PFSK-1 (cell line): Measurements from ENCODE around the gene HESX1. TPM values are rescaled to one million over a fixed set of nuclear protein-coding genes. Genes with fewer than 3 reads are reported as not detected.

Source experiments
- FOXP2 ChIP-seq: optimal IDR thresholded peaks from 2 replicates; pipeline ENCODE3; 2011; ENCODE audit warnings: borderline replicate concordance, control low read depth, inconsistent platforms; ENCODE audit not compliant: insufficient read depth; ENCODE audit errors: extremely low read length, extremely low read depth
- POLR2AphosphoS5 ChIP-seq: IDR thresholded peaks from 2 replicates; pipeline ENCODE4 v1.6.1; 2012; ENCODE audit warnings: low read depth, mild to moderate bottlenecking, control low read depth, low read length, moderate library complexity
- SIN3A ChIP-seq: IDR thresholded peaks from 2 replicates; pipeline ENCODE4 v1.6.1; 2012; ENCODE audit warnings: mild to moderate bottlenecking, low read length, moderate library complexity, borderline replicate concordance; ENCODE audit not compliant: insufficient read depth
- TAF1 ChIP-seq: IDR thresholded peaks from 2 replicates; pipeline ENCODE4 v1.6.1; 2012; ENCODE audit warnings: low read length, control low read depth, borderline replicate concordance; ENCODE audit not compliant: insufficient read depth
- polyA plus RNA-seq: library from polyadenylated mRNA; unstranded; fragments of >200 nt; gene quantifications from one replicate; pipeline ENCODE4 v1.2.1, GENCODE V29; 2012; ENCODE audit warnings: low read depth, missing spikeins; ENCODE audit not compliant: insufficient read length
- TF ChIP-seq, protein P1 (sequence below), 2 experiments: IDR thresholded peaks; 2 replicates each; pipeline versions ENCODE4 v1.6.1 to v1.8.0; 2011 to 2012; ENCODE audit warnings: low read depth in 2 of 2, low read length in 2 of 2, control low read depth in 1 of 2, inconsistent platforms in 1 of 2, mild to moderate bottlenecking in 1 of 2, moderate library complexity in 1 of 2; ENCODE audit not compliant: insufficient read depth in 1 of 2

Gene HESX1
- 0.31 TPM for polyA plus RNA-seq

DNA sequence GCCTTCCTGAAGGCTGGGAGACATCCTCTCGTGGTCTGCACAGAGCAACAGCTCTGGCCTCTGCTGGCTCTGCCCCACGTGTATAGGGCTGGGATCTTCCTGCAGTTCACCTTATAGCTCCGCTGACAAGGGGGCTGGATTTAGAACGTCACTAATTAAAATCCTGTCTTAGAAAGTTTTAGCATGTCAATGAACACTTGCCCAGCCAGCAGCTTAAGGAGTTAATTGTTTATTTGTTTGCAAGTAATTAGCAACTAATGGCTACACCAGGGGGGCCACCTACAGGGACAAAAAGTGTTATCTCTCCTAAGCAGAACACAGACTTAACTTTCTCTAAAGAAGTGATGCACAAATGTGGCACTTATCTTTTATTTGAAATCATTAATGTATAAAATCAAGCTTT lies at the start of gene HESX1:
TSS of gene HESX1 (minus strand) at position 84 of the 403 bp plus-strand sequence. CDS start at position 24, 60 bp downstream.
- TF ChIP-seq TAF1: no peak
- no peak for TF ChIP-seq FOXP2
- no peak for TF ChIP-seq SIN3A
- TF ChIP-seq, protein P1, sequence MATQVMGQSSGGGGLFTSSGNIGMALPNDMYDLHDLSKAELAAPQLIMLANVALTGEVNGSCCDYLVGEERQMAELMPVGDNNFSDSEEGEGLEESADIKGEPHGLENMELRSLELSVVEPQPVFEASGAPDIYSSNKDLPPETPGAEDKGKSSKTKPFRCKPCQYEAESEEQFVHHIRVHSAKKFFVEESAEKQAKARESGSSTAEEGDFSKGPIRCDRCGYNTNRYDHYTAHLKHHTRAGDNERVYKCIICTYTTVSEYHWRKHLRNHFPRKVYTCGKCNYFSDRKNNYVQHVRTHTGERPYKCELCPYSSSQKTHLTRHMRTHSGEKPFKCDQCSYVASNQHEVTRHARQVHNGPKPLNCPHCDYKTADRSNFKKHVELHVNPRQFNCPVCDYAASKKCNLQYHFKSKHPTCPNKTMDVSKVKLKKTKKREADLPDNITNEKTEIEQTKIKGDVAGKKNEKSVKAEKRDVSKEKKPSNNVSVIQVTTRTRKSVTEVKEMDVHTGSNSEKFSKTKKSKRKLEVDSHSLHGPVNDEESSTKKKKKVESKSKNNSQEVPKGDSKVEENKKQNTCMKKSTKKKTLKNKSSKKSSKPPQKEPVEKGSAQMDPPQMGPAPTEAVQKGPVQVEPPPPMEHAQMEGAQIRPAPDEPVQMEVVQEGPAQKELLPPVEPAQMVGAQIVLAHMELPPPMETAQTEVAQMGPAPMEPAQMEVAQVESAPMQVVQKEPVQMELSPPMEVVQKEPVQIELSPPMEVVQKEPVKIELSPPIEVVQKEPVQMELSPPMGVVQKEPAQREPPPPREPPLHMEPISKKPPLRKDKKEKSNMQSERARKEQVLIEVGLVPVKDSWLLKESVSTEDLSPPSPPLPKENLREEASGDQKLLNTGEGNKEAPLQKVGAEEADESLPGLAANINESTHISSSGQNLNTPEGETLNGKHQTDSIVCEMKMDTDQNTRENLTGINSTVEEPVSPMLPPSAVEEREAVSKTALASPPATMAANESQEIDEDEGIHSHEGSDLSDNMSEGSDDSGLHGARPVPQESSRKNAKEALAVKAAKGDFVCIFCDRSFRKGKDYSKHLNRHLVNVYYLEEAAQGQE (IDR thresholded peaks at IDR 0.05; ENCODE audit: insufficient read depth in 1 of 2, low read depth in 2 of 2, low read length in 2 of 2): no peak
- no peak for TF ChIP-seq POLR2AphosphoS5

DNA sequence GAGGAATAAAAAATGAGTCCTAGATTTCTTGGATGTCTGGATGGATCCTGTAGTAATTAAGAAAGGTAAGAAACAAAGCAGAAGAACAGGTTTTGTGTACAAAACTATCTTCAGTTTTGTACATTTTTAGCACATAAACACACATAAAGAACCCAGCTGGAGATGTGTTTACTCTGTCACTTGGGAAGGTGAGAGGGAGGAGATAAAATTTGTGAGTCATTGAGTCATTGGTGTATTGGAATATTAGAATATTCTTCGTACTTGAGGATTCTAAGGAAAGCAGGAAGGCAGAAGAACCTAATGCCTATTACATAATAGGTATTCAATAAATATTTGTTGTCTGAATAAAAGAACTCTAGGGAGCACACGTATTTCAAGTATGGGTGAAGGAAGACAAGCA lies 45.2 kb upstream of the HESX1 start:
- TF ChIP-seq FOXP2: no peak
- TF ChIP-seq, protein P1 (IDR thresholded peaks at IDR 0.05; ENCODE audit: insufficient read depth in 1 of 2, low read depth in 2 of 2, low read length in 2 of 2): no peak
- no peak for TF ChIP-seq SIN3A
- TF ChIP-seq TAF1: no peak
- no peak for TF ChIP-seq POLR2AphosphoS5

DNA sequence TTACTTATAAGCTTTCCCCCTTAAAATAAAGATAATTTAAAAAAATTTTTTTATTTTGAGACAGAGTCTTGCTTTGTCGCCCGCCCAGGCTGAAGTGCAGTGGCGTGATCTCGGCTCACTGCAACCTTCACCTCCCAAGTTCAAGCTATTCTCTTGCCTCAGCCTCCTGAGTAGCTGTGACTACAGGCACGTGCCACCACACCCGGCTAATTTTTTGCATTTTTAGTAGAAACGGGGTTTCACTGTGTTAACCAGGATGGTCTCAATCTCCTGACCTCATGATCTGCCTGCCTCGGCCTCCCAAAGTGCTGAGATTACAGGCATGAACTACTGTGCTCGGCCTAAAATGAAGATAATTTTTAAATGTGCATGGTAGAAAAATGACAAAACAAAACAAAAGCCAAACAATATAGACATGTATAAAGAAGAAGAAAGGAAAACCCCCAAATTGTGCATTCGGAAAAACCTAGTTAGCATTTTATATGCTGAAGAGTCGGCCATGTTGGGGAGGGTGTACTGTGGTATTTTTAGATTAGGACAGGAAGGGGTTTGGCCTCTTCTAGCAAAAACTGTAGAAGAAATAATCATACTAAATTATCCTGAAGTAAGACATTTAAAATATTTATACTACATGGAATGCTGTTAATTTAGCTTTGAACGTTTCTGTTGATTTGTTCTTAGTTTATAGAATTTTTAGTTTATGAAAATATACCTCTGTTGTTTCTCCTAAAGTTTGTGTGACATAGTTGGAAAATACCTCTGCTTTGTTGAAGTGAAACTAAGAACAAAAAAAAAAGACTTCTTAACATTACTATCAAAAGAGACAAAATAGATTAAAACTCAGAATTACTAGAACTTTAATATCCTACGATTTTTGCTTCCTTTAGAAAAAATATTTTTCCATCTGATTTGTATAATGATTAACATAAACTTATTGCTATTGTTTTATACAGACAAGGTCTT lies 35.1 kb upstream of the HESX1 start:
- TF ChIP-seq FOXP2: no peak
- TF ChIP-seq, protein P1 (IDR thresholded peaks at IDR 0.05; ENCODE audit: insufficient read depth in 1 of 2, low read depth in 2 of 2, low read length in 2 of 2): no peak
- no peak for TF ChIP-seq POLR2AphosphoS5
- TF ChIP-seq SIN3A: no peak
- no peak for TF ChIP-seq TAF1

DNA sequence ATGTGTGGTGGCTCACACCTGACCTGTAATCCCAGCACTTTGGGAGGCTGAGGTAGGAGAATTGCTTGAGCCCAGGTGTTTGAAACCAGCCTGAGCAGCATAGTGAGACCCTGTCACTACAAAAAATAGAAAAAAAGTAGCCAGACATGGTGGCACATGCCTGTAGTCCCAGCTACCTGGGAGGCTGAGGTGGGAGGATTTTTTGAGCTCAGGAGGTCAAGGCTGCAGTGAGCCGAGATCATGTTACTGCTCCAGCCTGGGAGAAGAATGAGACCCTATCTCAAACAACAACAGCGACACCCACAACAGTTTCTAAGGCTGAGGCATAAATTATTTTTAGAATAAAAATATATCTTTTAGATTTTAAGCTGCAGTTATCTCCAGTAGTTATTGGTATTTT lies 34.0 kb upstream of the HESX1 start:
- no peak for TF ChIP-seq FOXP2
- TF ChIP-seq SIN3A: no peak
- no peak for TF ChIP-seq TAF1
- TF ChIP-seq POLR2AphosphoS5: no peak
- TF ChIP-seq, protein P1 (IDR thresholded peaks at IDR 0.05; ENCODE audit: insufficient read depth in 1 of 2, low read depth in 2 of 2, low read length in 2 of 2): no peak
